ENCODE measurements around the gene GCNT4. TPM values are rescaled to one million over a fixed set of nuclear protein-coding genes. Genes with fewer than 3 reads are reported as not detected.

The GCNT4 gene
- total and polyA plus RNA-seq, 2 donors (not counting 1 experiment from before 2014, with no cell fraction given), result 3.6 to 14.6 TPM

DNA sequence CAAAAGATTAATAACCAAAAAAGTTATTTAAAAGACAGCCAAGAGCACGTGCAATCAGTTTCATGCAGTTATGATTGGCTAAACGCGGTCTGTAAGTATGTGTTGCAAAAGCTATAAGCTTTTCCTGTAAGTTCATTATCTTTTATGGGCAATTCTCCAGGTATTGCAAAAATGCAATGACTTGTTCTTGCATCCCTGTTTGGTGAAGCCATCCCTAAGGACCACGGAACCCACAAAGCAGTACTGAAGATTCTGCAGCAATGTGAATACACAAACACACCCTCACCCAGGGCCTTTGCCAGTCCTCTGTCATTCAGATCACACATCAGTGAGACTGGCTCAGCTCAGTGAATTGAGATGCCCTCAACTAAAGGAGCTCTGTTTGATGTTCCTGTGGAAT, 11.4 kb downstream of the GCNT4 start:
- H3K4me2 ChIP-seq (ENCODE audit: extremely low read depth, insufficient read depth, low read length), result no peak overlapping the region
- H3K4me1 ChIP-seq (ENCODE audit: control insufficient read depth, extremely low read depth, insufficient read depth, low read length), result peaks cover 2% of the 10 kb centered on the region
- TF ChIP-seq CTCF (conservative IDR thresholded peaks at IDR 0.05 in 1 of 2, IDR thresholded peaks at IDR 0.05 in 1 of 2; ENCODE audit: low read depth in 1 of 2, low read length in 2 of 2), result no peak
- no peaks in the 10 kb centered on the region for H4K20me1 ChIP-seq (ENCODE audit: control insufficient read depth, extremely low read depth, insufficient read depth, low read length)
- no peaks in the 10 kb centered on the region for H3K79me2 ChIP-seq (ENCODE audit: control insufficient read depth, insufficient read depth, low read length)
- no peak overlapping the region for H2AFZ ChIP-seq (ENCODE audit: low read length)
- peak; percentile 55 to 56 for DNase-seq (ENCODE audit: low read depth in 2 of 2)
- H3K4me3 ChIP-seq (replicated peaks in 1 of 4; ENCODE audit: control extremely low read depth in 1 of 4, insufficient read depth in 1 of 4, low read depth in 3 of 4, low read length in 4 of 4), result no peak overlapping the region
- H3K27me3 ChIP-seq (ENCODE audit: control insufficient read depth, insufficient read depth, low read length), result no peaks in the 10 kb centered on the region
- H3K36me3 ChIP-seq (ENCODE audit: control insufficient read depth, insufficient read depth, low read length), result no peaks in the 10 kb centered on the region
- H3K9me3 ChIP-seq (ENCODE audit: control insufficient read depth, insufficient read depth, low read depth, low read length), result no peaks in the 10 kb centered on the region
- no peak overlapping the region for H3K27ac ChIP-seq (ENCODE audit: insufficient read depth, low read length)
- no peak overlapping the region for H3K9ac ChIP-seq (ENCODE audit: insufficient read depth, low read length)

GRCh38 chr5:75037106-75037505, 15.3 kb downstream of the GCNT4 start:
- Histone ChIP-seq H3K9ac (ENCODE audit: insufficient read depth, low read length) (no peak overlapping the region), H3K36me3 (ENCODE audit: control insufficient read depth, insufficient read depth, low read length) (no peaks in the 10 kb centered on the region)

DNA sequence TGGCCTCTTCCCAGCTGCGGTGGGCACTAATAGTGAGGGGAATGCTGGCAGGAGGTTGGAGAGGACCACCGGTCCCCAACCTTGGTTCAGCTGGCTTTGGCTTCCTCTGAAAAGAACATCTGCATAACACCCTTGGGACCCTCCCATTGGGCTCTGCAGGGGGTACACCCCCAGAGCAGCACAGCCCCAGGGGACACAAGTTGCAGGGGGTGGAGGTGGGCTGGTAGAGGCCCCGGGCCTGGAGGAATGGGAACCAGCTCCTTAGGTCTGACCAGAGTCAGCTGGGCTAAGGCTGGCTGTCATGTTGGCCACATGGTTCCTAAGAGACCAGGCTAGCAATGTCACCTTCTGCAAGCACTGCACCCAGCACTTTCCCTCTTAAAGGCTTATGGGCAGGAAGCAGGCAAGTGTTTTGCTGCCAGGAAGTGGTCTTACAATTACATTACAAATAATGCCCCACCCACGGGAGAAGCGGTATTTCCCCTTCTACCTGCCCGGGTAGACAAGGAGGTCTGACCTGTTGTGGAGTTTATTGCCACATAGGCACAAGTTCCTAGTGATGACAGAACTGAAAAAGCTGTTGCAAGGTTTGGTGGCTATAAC, 18.1 kb downstream of the GCNT4 start:
- no peaks in the 10 kb centered on the region for H3K9me3 ChIP-seq (ENCODE audit: control insufficient read depth, insufficient read depth, low read depth, low read length)
- no peaks in the 10 kb centered on the region for H3K36me3 ChIP-seq (ENCODE audit: control insufficient read depth, insufficient read depth, low read length)
- no peak overlapping the region for H2AFZ ChIP-seq (ENCODE audit: low read length)
- DNase-seq (ENCODE audit: low read depth in 2 of 2), result no peak
- no peak overlapping the region for H3K4me2 ChIP-seq (ENCODE audit: extremely low read depth, insufficient read depth, low read length)
- no peak overlapping the region for H3K27ac ChIP-seq (ENCODE audit: insufficient read depth, low read length)
- no peaks in the 10 kb centered on the region for H3K79me2 ChIP-seq (ENCODE audit: control insufficient read depth, insufficient read depth, low read length)
- no peak overlapping the region for H3K9ac ChIP-seq (ENCODE audit: insufficient read depth, low read length)
- TF ChIP-seq CTCF (conservative IDR thresholded peaks at IDR 0.05 in 1 of 2, IDR thresholded peaks at IDR 0.05 in 1 of 2; ENCODE audit: low read depth in 1 of 2, low read length in 2 of 2), result no peak
- no peak for TF ChIP-seq EZH2 (IDR thresholded peaks at IDR 0.05; ENCODE audit: low read length, missing control alignments)
- no peaks in the 10 kb centered on the region for H4K20me1 ChIP-seq (ENCODE audit: control insufficient read depth, extremely low read depth, insufficient read depth, low read length)
- no peaks in the 10 kb centered on the region for H3K4me1 ChIP-seq (ENCODE audit: control insufficient read depth, extremely low read depth, insufficient read depth, low read length)
- no peaks in the 10 kb centered on the region for H3K27me3 ChIP-seq (ENCODE audit: control insufficient read depth, insufficient read depth, low read length)
- no peak overlapping the region for H3K4me3 ChIP-seq (replicated peaks in 1 of 4; ENCODE audit: control extremely low read depth in 1 of 4, insufficient read depth in 1 of 4, low read depth in 3 of 4, low read length in 4 of 4)

More at GRCh38 chr5:75037106-75037505, 15.3 kb downstream of the GCNT4 start:
- no peaks in the 10 kb centered on the region for H3K27me3 ChIP-seq (ENCODE audit: control insufficient read depth, insufficient read depth, low read length)
- no peak overlapping the region for H3K4me2 ChIP-seq (ENCODE audit: extremely low read depth, insufficient read depth, low read length)
- H3K4me3 ChIP-seq (replicated peaks in 1 of 4; ENCODE audit: control extremely low read depth in 1 of 4, insufficient read depth in 1 of 4, low read depth in 3 of 4, low read length in 4 of 4), result no peak overlapping the region
- H3K9me3 ChIP-seq (ENCODE audit: control insufficient read depth, insufficient read depth, low read depth, low read length), result no peaks in the 10 kb centered on the region
- TF ChIP-seq EZH2 (IDR thresholded peaks at IDR 0.05; ENCODE audit: low read length, missing control alignments) (no peak), CTCF (conservative IDR thresholded peaks at IDR 0.05 in 1 of 2, IDR thresholded peaks at IDR 0.05 in 1 of 2; ENCODE audit: low read depth in 1 of 2, low read length in 2 of 2) (no peak)
- H3K4me1 ChIP-seq (ENCODE audit: control insufficient read depth, extremely low read depth, insufficient read depth, low read length), result peaks cover 2% of the 10 kb centered on the region
- H4K20me1 ChIP-seq (ENCODE audit: control insufficient read depth, extremely low read depth, insufficient read depth, low read length), result no peaks in the 10 kb centered on the region
- no peaks in the 10 kb centered on the region for H3K79me2 ChIP-seq (ENCODE audit: control insufficient read depth, insufficient read depth, low read length)
- no peak overlapping the region for H2AFZ ChIP-seq (ENCODE audit: low read length)
- DNase-seq (ENCODE audit: low read depth in 2 of 2), result peak; percentile 20 to 84
- no peak overlapping the region for H3K27ac ChIP-seq (ENCODE audit: insufficient read depth, low read length)
